Parathyroid adenoma (tissue), 2 donors: ENCODE results near the gene MYEF2.

ENCODE experiments used
- H2AFZ ChIP-seq: fragments of 300-600 bp; sonication (generic); one replicate; pipeline ENCODE4 v1.7.0; 2017; ENCODE audit warnings: antibody characterized with exemption, mild to moderate bottlenecking
- H3K27ac ChIP-seq: fragments of 300-600 bp; sonication (generic); one replicate; pipeline ENCODE4 v1.7.0; 2017
- H3K27me3 ChIP-seq: fragments of 300-600 bp; sonication (generic); one replicate; pipeline ENCODE4 v1.7.0; 2017; ENCODE audit warnings: low read length; ENCODE audit not compliant: control insufficient read depth, insufficient read depth
- H3K36me3 ChIP-seq: fragments of 300-600 bp; sonication (generic); one replicate; pipeline ENCODE4 v1.7.0; 2017; ENCODE audit warnings: low read length; ENCODE audit not compliant: control insufficient read depth, insufficient read depth
- H3K4me1 ChIP-seq: fragments of 300-600 bp; sonication (generic); one replicate; pipeline ENCODE4 v1.7.0; 2017; ENCODE audit warnings: control low read depth
- H3K4me2 ChIP-seq: fragments of 300-600 bp; sonication (generic); one replicate; pipeline ENCODE4 v1.7.0; 2017; ENCODE audit warnings: low read length
- H3K4me3 ChIP-seq: fragments of 300-600 bp; sonication (generic); one replicate; pipeline ENCODE4 v1.7.0; 2017; ENCODE audit warnings: low read depth, low read length
- H3K79me2 ChIP-seq: fragments of 300-600 bp; sonication (generic); one replicate; pipeline ENCODE4 v1.7.0; 2017; ENCODE audit warnings: control low read depth
- H3K9ac ChIP-seq: fragments of 300-600 bp; sonication (generic); one replicate; pipeline ENCODE4 v1.7.0; 2017; ENCODE audit warnings: mild to moderate bottlenecking
- H3K9me3 ChIP-seq: fragments of 300-600 bp; sonication (generic); one replicate; pipeline ENCODE4 v1.7.0; 2017; ENCODE audit warnings: low read length; ENCODE audit not compliant: control insufficient read depth
- CTCF ChIP-seq: fragments of 300-600 bp; sonication (generic); IDR thresholded peaks from one replicate; pipeline ENCODE4 v1.7.0; 2017; ENCODE audit warnings: antibody characterized with exemption, mild to moderate bottlenecking
- donor health status: primary hyperparathyroidism.

MYEF2 gene

GRCh38 chr15:48084759-48085590 is 93.1 kb downstream of the MYEF2 start:
- TF ChIP-seq CTCF: no peak
- Histone ChIP-seq H3K4me2 (no peak overlapping the region), H3K27me3 (no peaks in the 10 kb centered on the region), H2AFZ (no peak overlapping the region), H3K9me3 (no peaks in the 10 kb centered on the region), H3K27ac (no peak overlapping the region), H3K9ac (no peak overlapping the region), H3K4me1 (no peaks in the 10 kb centered on the region), H3K4me3 (no peak overlapping the region), H3K36me3 (no peaks in the 10 kb centered on the region), H3K79me2 (no peaks in the 10 kb centered on the region)
